Hepatocyte (in vitro differentiated cells): Measurements from ENCODE around the gene CDCA7. TPM values are rescaled to one million over a fixed set of nuclear protein-coding genes. Genes with fewer than 3 reads are reported as not detected.

Experiments
- DNase-seq: peaks from one replicate; pipeline ENCODE4 v3.0.0-alpha.2; 2016; ENCODE audit warnings: low spot score
- H2AFZ ChIP-seq: fragments of 200-600 bp; sonication (generic); 2 replicates; pipeline ENCODE4 v1.6.0; 2016; ENCODE audit warnings: antibody characterized with exemption, mild to moderate bottlenecking
- H3K27ac ChIP-seq: fragments of 200-600 bp; sonication (generic); 2 replicates; pipeline ENCODE4 v1.5.1; 2016; ENCODE audit warnings: mild to moderate bottlenecking
- H3K27me3 ChIP-seq: fragments of 200-600 bp; sonication (generic); 2 replicates; pipeline ENCODE4 v1.6.1; 2016
- H3K36me3 ChIP-seq: fragments of 200-600 bp; sonication (generic); replicated peaks from 2 replicates; pipeline ENCODE4 v1.5.1; 2016; ENCODE audit warnings: low read depth; ENCODE audit not compliant: insufficient read depth
- H3K4me1 ChIP-seq: fragments of 200-600 bp; sonication (generic); 2 replicates; pipeline ENCODE4 v1.5.1; 2016; ENCODE audit warnings: mild to moderate bottlenecking, moderate library complexity; ENCODE audit not compliant: insufficient read depth
- H3K4me2 ChIP-seq: fragments of 200-600 bp; sonication (generic); 2 replicates; pipeline ENCODE4 v1.6.0; 2016
- H3K4me3 ChIP-seq: fragments of 200-600 bp; sonication (generic); 2 replicates; pipeline ENCODE4 v1.5.1; 2016; ENCODE audit warnings: mild to moderate bottlenecking
- H3K79me2 ChIP-seq: fragments of 200-600 bp; sonication (generic); 2 replicates; pipeline ENCODE4 v1.6.0; 2017; ENCODE audit warnings: mild to moderate bottlenecking
- H3K9me2 ChIP-seq: fragments of 200-600 bp; sonication (generic); replicated peaks from 2 replicates; pipeline ENCODE4 v1.6.0; 2017; ENCODE audit warnings: mild to moderate bottlenecking; ENCODE audit not compliant: insufficient read depth
- H3K9me3 ChIP-seq: fragments of 200-600 bp; sonication (generic); 2 replicates; pipeline ENCODE4 v1.5.1; 2016; ENCODE audit warnings: low read depth, mild to moderate bottlenecking
- H4K20me1 ChIP-seq: fragments of 200-600 bp; sonication (generic); 2 replicates; pipeline ENCODE4 v1.6.0; 2016; ENCODE audit warnings: mild to moderate bottlenecking; ENCODE audit not compliant: insufficient read depth, poor library complexity, severe bottlenecking
- EZH2 ChIP-seq: fragments of 200-600 bp; sonication (generic); IDR thresholded peaks from 2 replicates; pipeline ENCODE4 v1.6.1; 2016; ENCODE audit warnings: antibody characterized with exemption, mild to moderate bottlenecking, borderline replicate concordance
- EZH2phosphoT487 ChIP-seq: fragments of 200-600 bp; sonication (generic); IDR thresholded peaks from one replicate; pipeline ENCODE4 v1.6.1; 2018; ENCODE audit warnings: antibody characterized with exemption, mild to moderate bottlenecking, low read depth, moderate library complexity; ENCODE audit not compliant: unreplicated experiment, severe bottlenecking
- WGBS: methylation state at CpG from one replicate; pipeline ENCODE4 v1.1.6; 2016; ENCODE audit warnings: low lambda C conversion rate; ENCODE audit errors: missing lambda C conversion rate; 5-methylcytosine and 5-hydroxymethylcytosine counted together
- polyA plus RNA-seq: library from polyadenylated mRNA; unstranded; fragments of >200 nt; fragmentation: Nextera tagmentation; extraction: Ambion mirVana; gene quantifications from 2 replicates; pipeline ENCODE4 v1.2.1, GENCODE V29; 2016
- total RNA-seq: library from RNA; depleted of rRNA; stranded (reverse); fragments of >200 nt; gene quantifications from 2 replicates; pipeline ENCODE4 v1.2.3, GENCODE V29; 2014
- TF ChIP-seq, protein P1 (sequence below): fragments of 200-600 bp; sonication (generic); IDR thresholded peaks from 2 replicates; pipeline ENCODE4 v1.5.1; 2016; ENCODE audit warnings: antibody characterized with exemption, mild to moderate bottlenecking; ENCODE audit not compliant: poor library complexity

CDCA7 gene
- total and polyA plus RNA-seq, 2 experiments from 2014 or later, result 4.9 to 8.7 TPM

GRCh38 chr2:173386738-173387065, 32.0 kb downstream of the CDCA7 start:
- WGBS, result 67% methylated on average over 10 of the region's 10 CpGs
- H3K4me2 ChIP-seq, result no peak overlapping the region
- H3K27me3 ChIP-seq, result no peaks in the 10 kb centered on the region
- H2AFZ ChIP-seq, result no peak overlapping the region
- H3K36me3 ChIP-seq, result no peaks in the 10 kb centered on the region
- H3K79me2 ChIP-seq, result no peaks in the 10 kb centered on the region
- H3K4me1 ChIP-seq, result peaks cover 3% of the 10 kb centered on the region
- H4K20me1 ChIP-seq, result no peaks in the 10 kb centered on the region
- H3K27ac ChIP-seq, result no peak overlapping the region
- H3K9me3 ChIP-seq, result no peaks in the 10 kb centered on the region
- no peak overlapping the region for H3K4me3 ChIP-seq
- TF ChIP-seq, protein P1, sequence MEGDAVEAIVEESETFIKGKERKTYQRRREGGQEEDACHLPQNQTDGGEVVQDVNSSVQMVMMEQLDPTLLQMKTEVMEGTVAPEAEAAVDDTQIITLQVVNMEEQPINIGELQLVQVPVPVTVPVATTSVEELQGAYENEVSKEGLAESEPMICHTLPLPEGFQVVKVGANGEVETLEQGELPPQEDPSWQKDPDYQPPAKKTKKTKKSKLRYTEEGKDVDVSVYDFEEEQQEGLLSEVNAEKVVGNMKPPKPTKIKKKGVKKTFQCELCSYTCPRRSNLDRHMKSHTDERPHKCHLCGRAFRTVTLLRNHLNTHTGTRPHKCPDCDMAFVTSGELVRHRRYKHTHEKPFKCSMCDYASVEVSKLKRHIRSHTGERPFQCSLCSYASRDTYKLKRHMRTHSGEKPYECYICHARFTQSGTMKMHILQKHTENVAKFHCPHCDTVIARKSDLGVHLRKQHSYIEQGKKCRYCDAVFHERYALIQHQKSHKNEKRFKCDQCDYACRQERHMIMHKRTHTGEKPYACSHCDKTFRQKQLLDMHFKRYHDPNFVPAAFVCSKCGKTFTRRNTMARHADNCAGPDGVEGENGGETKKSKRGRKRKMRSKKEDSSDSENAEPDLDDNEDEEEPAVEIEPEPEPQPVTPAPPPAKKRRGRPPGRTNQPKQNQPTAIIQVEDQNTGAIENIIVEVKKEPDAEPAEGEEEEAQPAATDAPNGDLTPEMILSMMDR, result no peak
- TF ChIP-seq EZH2phosphoT487 (no peak), EZH2 (no peak)
- no peak for DNase-seq
- no peaks in the 10 kb centered on the region for H3K9me2 ChIP-seq

GRCh38 chr2:173387079-173387478, 32.4 kb downstream of the CDCA7 start:
- TF ChIP-seq, protein P1, result no peak
- no peak for TF ChIP-seq EZH2phosphoT487
- TF ChIP-seq EZH2, result no peak

DNA sequence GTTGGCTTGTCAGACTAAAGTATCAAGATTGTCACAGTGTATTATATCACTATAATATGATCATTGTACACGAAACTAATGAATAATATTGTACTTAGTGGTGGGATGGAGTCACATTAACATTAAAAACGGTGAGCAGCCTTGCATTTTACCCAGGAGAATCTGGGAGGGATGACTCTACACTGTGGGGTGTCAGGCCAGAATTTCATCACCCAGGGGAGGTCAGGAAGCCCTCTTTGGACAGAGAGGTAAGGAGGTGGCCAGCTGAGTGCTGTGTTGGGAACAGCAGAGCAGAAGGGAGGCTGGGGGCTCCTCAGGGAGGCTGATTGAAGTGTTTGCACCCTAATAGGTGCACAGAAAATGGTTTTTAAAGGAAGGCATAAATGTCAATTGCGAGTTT, 33.0 kb downstream of the CDCA7 start:
- WGBS, result 87% methylated on average over 3 of the region's 3 CpGs
- TF ChIP-seq EZH2phosphoT487, result no peak

More at GRCh38 chr2:173387079-173387478, 32.4 kb downstream of the CDCA7 start:
- 82% methylated on average over 5 of the region's 5 CpGs for WGBS
- no peaks in the 10 kb centered on the region for H4K20me1 ChIP-seq
- no peak overlapping the region for H3K27ac ChIP-seq
- H3K9me3 ChIP-seq, result no peaks in the 10 kb centered on the region
- no peaks in the 10 kb centered on the region for H3K36me3 ChIP-seq
- H3K4me3 ChIP-seq, result no peak overlapping the region
- H3K9me2 ChIP-seq, result no peaks in the 10 kb centered on the region
- H3K27me3 ChIP-seq, result no peaks in the 10 kb centered on the region
- H3K79me2 ChIP-seq, result no peaks in the 10 kb centered on the region
- DNase-seq, result no peak
- peaks cover 3% of the 10 kb centered on the region for H3K4me1 ChIP-seq
- no peak overlapping the region for H2AFZ ChIP-seq
- H3K4me2 ChIP-seq, result no peak overlapping the region

DNA sequence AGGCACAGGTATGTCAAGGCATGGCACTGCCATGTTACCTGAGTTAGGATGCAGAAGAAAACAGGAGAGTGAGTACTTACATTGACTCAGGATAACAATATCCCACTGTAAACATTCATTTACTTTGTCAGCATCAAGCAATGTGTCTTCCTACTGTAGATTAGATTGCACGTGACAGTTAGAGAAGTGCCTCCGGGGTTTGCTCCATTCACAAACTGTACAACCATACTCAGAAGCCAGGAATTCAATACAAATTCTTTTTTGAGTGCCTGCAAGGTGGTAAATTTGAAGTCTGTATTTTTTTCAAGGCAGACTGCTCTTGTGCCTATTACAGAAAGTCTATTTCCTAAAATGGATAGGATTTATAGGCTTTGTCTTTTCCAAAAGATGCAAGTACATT, 34.1 kb downstream of the CDCA7 start:
- no peak overlapping the region for H3K4me3 ChIP-seq
- H2AFZ ChIP-seq, result no peak overlapping the region
- H3K9me3 ChIP-seq, result no peaks in the 10 kb centered on the region
- H3K27me3 ChIP-seq, result no peaks in the 10 kb centered on the region
- H3K4me2 ChIP-seq, result no peak overlapping the region
- H3K36me3 ChIP-seq, result no peaks in the 10 kb centered on the region
- H3K9me2 ChIP-seq, result no peaks in the 10 kb centered on the region
- no peak overlapping the region for H3K27ac ChIP-seq
- H3K4me1 ChIP-seq, result peaks cover 3% of the 10 kb centered on the region
- H3K79me2 ChIP-seq, result no peaks in the 10 kb centered on the region
- H4K20me1 ChIP-seq, result no peaks in the 10 kb centered on the region
- no peak for DNase-seq
- WGBS, result 58% methylated on average over 2 of the region's 2 CpGs
- TF ChIP-seq, protein P1, result no peak
- TF ChIP-seq EZH2phosphoT487 (no peak), EZH2 (no peak)

More for the DNA sequence above, 33.0 kb downstream of the CDCA7 start:
- no peak for DNase-seq
- H3K27ac ChIP-seq, result no peak overlapping the region
- no peak overlapping the region for H3K4me3 ChIP-seq
- no peak overlapping the region for H3K4me2 ChIP-seq
- peaks cover 3% of the 10 kb centered on the region for H3K4me1 ChIP-seq
- no peaks in the 10 kb centered on the region for H3K27me3 ChIP-seq
- H3K79me2 ChIP-seq, result no peaks in the 10 kb centered on the region
- H4K20me1 ChIP-seq, result no peaks in the 10 kb centered on the region
- no peaks in the 10 kb centered on the region for H3K9me2 ChIP-seq
- no peaks in the 10 kb centered on the region for H3K36me3 ChIP-seq
- H2AFZ ChIP-seq, result no peak overlapping the region
- H3K9me3 ChIP-seq, result no peaks in the 10 kb centered on the region
